ENCODE results near the gene KCTD13. TPM values are rescaled to one million over a fixed set of nuclear protein-coding genes. Genes with fewer than 3 reads are reported as not detected.

Gene KCTD13
- total and polyA plus RNA-seq, 2 of the 8 experiments (the other 6 are each of a cell fraction or from before 2014, with no cell fraction given): 9.2 to 10.8 TPM

- TF ChIP-seq CTBP2 (IDR thresholded peaks at IDR 0.05; ENCODE audit: borderline replicate concordance, insufficient read depth, insufficient read length, low read length) (no peak), FOSL1 (IDR thresholded peaks at IDR 0.05; ENCODE audit: insufficient read depth, low read depth, low read length) (no peak), E2F6 (IDR thresholded peaks at IDR 0.05) (peak; percentile 93), CHD1 (IDR thresholded peaks at IDR 0.05; ENCODE audit: low read depth, low read length) (no peak), RNF2 (IDR thresholded peaks at IDR 0.05; ENCODE audit: borderline replicate concordance, low read depth, low read length, missing control alignments, poor library complexity, severe bottlenecking) (no peak), GTF2F1 (IDR thresholded peaks at IDR 0.05; ENCODE audit: borderline replicate concordance, low read depth, low read length) (no peak), CBX8 (IDR thresholded peaks at IDR 0.05; ENCODE audit: borderline replicate concordance, low read depth, low read length) (no peak), CREB1 (IDR thresholded peaks at IDR 0.05) (no peak), TAF1 (IDR thresholded peaks at IDR 0.05; ENCODE audit: low read depth, low read length) (peak; percentile 89; the same call in 1 of the 2 replicates), TBP (IDR thresholded peaks at IDR 0.05; ENCODE audit: low read depth, low read length) (peak; percentile 79), SUZ12 (IDR thresholded peaks at IDR 0.05; ENCODE audit: low read length) (no peak), SIX5 (IDR thresholded peaks at IDR 0.05; ENCODE audit: low read depth, low read length) (no peak), EZH2 (IDR thresholded peaks at IDR 0.05; ENCODE audit: low read depth, low read length, severe bottlenecking) (no peak), CEBPB (IDR thresholded peaks at IDR 0.05; ENCODE audit: low read depth, low read length) (no peak), BRCA1 (IDR thresholded peaks at IDR 0.05; ENCODE audit: low read depth, low read length) (no peak)
- TF ChIP-seq, protein P1, sequence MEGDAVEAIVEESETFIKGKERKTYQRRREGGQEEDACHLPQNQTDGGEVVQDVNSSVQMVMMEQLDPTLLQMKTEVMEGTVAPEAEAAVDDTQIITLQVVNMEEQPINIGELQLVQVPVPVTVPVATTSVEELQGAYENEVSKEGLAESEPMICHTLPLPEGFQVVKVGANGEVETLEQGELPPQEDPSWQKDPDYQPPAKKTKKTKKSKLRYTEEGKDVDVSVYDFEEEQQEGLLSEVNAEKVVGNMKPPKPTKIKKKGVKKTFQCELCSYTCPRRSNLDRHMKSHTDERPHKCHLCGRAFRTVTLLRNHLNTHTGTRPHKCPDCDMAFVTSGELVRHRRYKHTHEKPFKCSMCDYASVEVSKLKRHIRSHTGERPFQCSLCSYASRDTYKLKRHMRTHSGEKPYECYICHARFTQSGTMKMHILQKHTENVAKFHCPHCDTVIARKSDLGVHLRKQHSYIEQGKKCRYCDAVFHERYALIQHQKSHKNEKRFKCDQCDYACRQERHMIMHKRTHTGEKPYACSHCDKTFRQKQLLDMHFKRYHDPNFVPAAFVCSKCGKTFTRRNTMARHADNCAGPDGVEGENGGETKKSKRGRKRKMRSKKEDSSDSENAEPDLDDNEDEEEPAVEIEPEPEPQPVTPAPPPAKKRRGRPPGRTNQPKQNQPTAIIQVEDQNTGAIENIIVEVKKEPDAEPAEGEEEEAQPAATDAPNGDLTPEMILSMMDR (IDR thresholded peaks at IDR 0.05; ENCODE audit: control extremely low read depth in 1 of 3, insufficient read depth in 1 of 3, low read depth in 1 of 3, low read length in 3 of 3): 0 out of 4 replicates have a peak, but pooled peaks of 1 of the 3 experiments have one; percentile 2
- TF ChIP-seq, protein P2, sequence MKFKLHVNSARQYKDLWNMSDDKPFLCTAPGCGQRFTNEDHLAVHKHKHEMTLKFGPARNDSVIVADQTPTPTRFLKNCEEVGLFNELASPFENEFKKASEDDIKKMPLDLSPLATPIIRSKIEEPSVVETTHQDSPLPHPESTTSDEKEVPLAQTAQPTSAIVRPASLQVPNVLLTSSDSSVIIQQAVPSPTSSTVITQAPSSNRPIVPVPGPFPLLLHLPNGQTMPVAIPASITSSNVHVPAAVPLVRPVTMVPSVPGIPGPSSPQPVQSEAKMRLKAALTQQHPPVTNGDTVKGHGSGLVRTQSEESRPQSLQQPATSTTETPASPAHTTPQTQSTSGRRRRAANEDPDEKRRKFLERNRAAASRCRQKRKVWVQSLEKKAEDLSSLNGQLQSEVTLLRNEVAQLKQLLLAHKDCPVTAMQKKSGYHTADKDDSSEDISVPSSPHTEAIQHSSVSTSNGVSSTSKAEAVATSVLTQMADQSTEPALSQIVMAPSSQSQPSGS (IDR thresholded peaks at IDR 0.05; ENCODE audit: low read length): no peak
Measured at GRCh38 chr16:29925781-29926710, at the start of gene KCTD13 (continued).

Data from H1 (cell line).